BJ (cell line): ENCODE results near the gene SRPK3. TPM values are rescaled to one million over a fixed set of nuclear protein-coding genes. Genes with fewer than 3 reads are reported as not detected.

Experiments used
- CTCF ChIA-PET: fragments of 350-600 bp; formaldehyde crosslinking; extraction: SDS; loops from one replicate; lab custom pipeline; 2021; ENCODE audit warnings: antibody characterized with exemption, inconsistent platforms; lab: Yijun Ruan, JAX
- POLR2A ChIA-PET: fragments of 300-600 bp; sonication (Branson Sonifier 250); formaldehyde crosslinking; extraction: SDS; loops from one replicate; lab custom pipeline; 2021; ENCODE audit warnings: antibody characterized with exemption; lab: Charles Lee
- DNase-seq: peaks from one replicate; pipeline ENCODE4 v3.0.0-alpha.2; 2011; ENCODE audit warnings: low read depth
- H3K27me3 ChIP-seq: 2 replicates; pipeline ENCODE4 v1.6.0; 2011; ENCODE audit warnings: low read length; ENCODE audit not compliant: control insufficient read depth, insufficient read depth
- H3K36me3 ChIP-seq: 2 replicates; pipeline ENCODE4 v1.5.1; 2011; ENCODE audit warnings: low read length; ENCODE audit not compliant: control insufficient read depth, insufficient read depth
- H3K4me3 ChIP-seq: 2 replicates; pipeline ENCODE4 v1.5.1; 2011; ENCODE audit warnings: low read depth, mild to moderate bottlenecking, control low read depth, low read length
- CTCF ChIP-seq: IDR thresholded peaks from 2 replicates; pipeline ENCODE4 v1.5.1; 2011; ENCODE audit warnings: low read depth, mild to moderate bottlenecking, control low read depth, inconsistent platforms, low read length, moderate library complexity; ENCODE audit not compliant: insufficient read depth
- polyA plus RNA-seq: library from polyadenylated mRNA; depleted of rRNA; stranded (reverse); fragments of >200 nt; gene quantifications from 2 replicates; pipeline ENCODE4 v1.2.3, GENCODE V29; 2011

Gene SRPK3
- polyA plus RNA-seq, 1 experiment: 1.1 TPM

- no peak for DNase-seq
- ChIA-PET CTCF (no interaction called here), POLR2A (no interaction called here)
- Histone ChIP-seq H3K4me3 (no peak overlapping the region), H3K36me3 (no peaks in the 10 kb centered on the region; the same call in 1 of the 2 replicates), H3K27me3 (no peaks in the 10 kb centered on the region)
- TF ChIP-seq CTCF: no peak
These were observed 47.1 kb upstream of the SRPK3 start for GRCh38 chrX:153733651-153734240.

- DNase-seq: no peak
- no peak for TF ChIP-seq CTCF
- POLR2A ChIA-PET: no interaction called here
- Histone ChIP-seq H3K27me3 (no peaks in the 10 kb centered on the region), H3K36me3 (no peaks in the 10 kb centered on the region; the same call in 1 of the 2 replicates), H3K4me3 (no peak overlapping the region)
- CTCF ChIA-PET: interaction anchor here (0.7 kb wide), 1 partner anchor 28 kb away, joined by 6 read pairs; no protein-coding TSS in a partner anchor
These were observed 46.0 kb upstream of the SRPK3 start for GRCh38 chrX:153734871-153735270.

- no peaks in the 10 kb centered on the region; the same call in 1 of the 2 replicates for H3K36me3 ChIP-seq
- CTCF ChIA-PET: no interaction called here
- POLR2A ChIA-PET: no interaction called here
- TF ChIP-seq CTCF: no peak
- H3K4me3 ChIP-seq: no peak overlapping the region
- H3K27me3 ChIP-seq: no peaks in the 10 kb centered on the region
- DNase-seq: no peak
These were observed 45.6 kb upstream of the SRPK3 start for GRCh38 chrX:153735274-153735673.

- no peak for TF ChIP-seq CTCF
- DNase-seq: no peak
- ChIA-PET CTCF (no interaction called here), POLR2A (no interaction called here)
- no peaks in the 10 kb centered on the region for H3K27me3 ChIP-seq
- H3K4me3 ChIP-seq: no peak overlapping the region
- H3K36me3 ChIP-seq: no peaks in the 10 kb centered on the region; the same call in 1 of the 2 replicates
These were observed 44.6 kb upstream of the SRPK3 start for GRCh38 chrX:153736071-153736820.

GRCh38 chrX:153736871-153737441 lies 43.9 kb upstream of the SRPK3 start:
- no peak for DNase-seq
- ChIA-PET POLR2A (no interaction called here), CTCF (no interaction called here)
- H3K36me3 ChIP-seq: no peaks in the 10 kb centered on the region; the same call in 1 of the 2 replicates
- TF ChIP-seq CTCF: no peak
- H3K27me3 ChIP-seq: no peaks in the 10 kb centered on the region
- H3K4me3 ChIP-seq: no peak overlapping the region
